PC-3 (cell line): ENCODE results near the gene SLITRK6. TPM values are rescaled to one million over a fixed set of nuclear protein-coding genes. Genes with fewer than 3 reads are reported as not detected.

Experiments used
- ATAC-seq: fragments of 200-7000 bp; cut with Tn5 transposase; 2 replicates; pipeline ENCODE4 v1.9.1; 2020; ENCODE audit warnings: mild to moderate bottlenecking, moderate library complexity
- BruUV-seq: library from RNA; stranded (reverse); fragments of 400-500 nt; replicated peaks from 2 replicates; lab custom pipeline; 2021; lab: Mats Ljungman, UMichigan
- CTCF ChIA-PET: fragments of 300-600 bp; sonication (Branson Sonifier 250); formaldehyde crosslinking; loops from one replicate; lab custom pipeline; 2022; ENCODE audit warnings: antibody characterized with exemption; lab: Charles Lee
- POLR2A ChIA-PET: fragments of 300-600 bp; sonication (Branson Sonifier 250); formaldehyde crosslinking; loops from one replicate; lab custom pipeline; 2022; ENCODE audit warnings: antibody characterized with exemption; ENCODE audit not compliant: unreplicated experiment; lab: Charles Lee
- DNase-seq: peaks from one replicate; pipeline ENCODE4 v3.0.0-alpha.2; 2015
- H2AFZ ChIP-seq: fragments of 300-600 bp; sonication (generic); 2 replicates; pipeline ENCODE4 v1.6.0; 2016; ENCODE audit warnings: antibody characterized with exemption, low read length
- H3F3A ChIP-seq: fragments of 300-600 bp; sonication (generic); one replicate; pipeline ENCODE4 v1.6.0; 2017; ENCODE audit warnings: antibody characterized with exemption, low read length, control low read depth, mild to moderate bottlenecking; ENCODE audit not compliant: unreplicated experiment
- H3K27ac ChIP-seq: fragments of 300-600 bp; sonication (generic); 2 replicates; pipeline ENCODE4 v1.5.1; 2016; ENCODE audit warnings: mild to moderate bottlenecking, low read length
- H3K27me3 ChIP-seq: fragments of 300-600 bp; sonication (generic); 2 replicates; pipeline ENCODE4 v1.6.1; 2016; ENCODE audit warnings: low read length, mixed read lengths
- H3K36me3 ChIP-seq: fragments of 300-600 bp; sonication (generic); 2 replicates; pipeline ENCODE4 v1.6.1; 2016; ENCODE audit warnings: low read depth, mixed run types, low read length, mixed read lengths
- H3K4me1 ChIP-seq: fragments of 300-600 bp; sonication (generic); 2 replicates; pipeline ENCODE4 v1.5.1; 2016; ENCODE audit warnings: low read length; ENCODE audit not compliant: insufficient read depth
- H3K4me2 ChIP-seq: fragments of 300-600 bp; sonication (generic); 2 replicates; pipeline ENCODE4 v1.6.0; 2016; ENCODE audit warnings: low read length
- H3K4me3 ChIP-seq: fragments of 300-600 bp; sonication (generic); 2 replicates; pipeline ENCODE4 v1.5.1; 2016; ENCODE audit warnings: mild to moderate bottlenecking, low read length, mixed read lengths
- H3K79me2 ChIP-seq: fragments of 300-600 bp; sonication (generic); 2 replicates; pipeline ENCODE4 v1.6.1; 2017; ENCODE audit warnings: low read length, mixed read lengths
- H3K9ac ChIP-seq: fragments of 300-600 bp; sonication (generic); 2 replicates; pipeline ENCODE4 v1.6.0; 2016; ENCODE audit warnings: mild to moderate bottlenecking, low read length
- H3K9me2 ChIP-seq: fragments of 300-600 bp; sonication (generic); replicated peaks from 2 replicates; pipeline ENCODE4 v1.6.1; 2016; ENCODE audit warnings: mixed run types, low read length, mixed read lengths
- H3K9me3 ChIP-seq: fragments of 300-600 bp; sonication (generic); 2 replicates; pipeline ENCODE4 v1.6.1; 2016; ENCODE audit warnings: low read length, mixed read lengths
- H4K20me1 ChIP-seq: fragments of 300-600 bp; sonication (generic); 2 replicates; pipeline ENCODE4 v1.6.1; 2016; ENCODE audit warnings: low read length, mixed read lengths
- EZH2 ChIP-seq: fragments of 300-600 bp; sonication (generic); IDR thresholded peaks from one replicate; pipeline ENCODE4 v1.6.1; 2017; ENCODE audit warnings: antibody characterized with exemption, mild to moderate bottlenecking, low read length; ENCODE audit not compliant: unreplicated experiment
- EZH2phosphoT487 ChIP-seq: fragments of 300-600 bp; sonication (generic); IDR thresholded peaks from 2 replicates; pipeline ENCODE4 v1.6.1; 2018; ENCODE audit warnings: mild to moderate bottlenecking, antibody characterized with exemption, low read length, borderline replicate concordance
- intact Hi-C: fragments of 100-400 bp; cut with micrococcal nuclease; formaldehyde crosslinking; loops from 2 replicates; pipeline ENCODE4 v1.9.0; 2023
- total RNA-seq: library from RNA; depleted of rRNA; stranded (reverse); fragments of >200 nt; gene quantifications from 2 replicates; pipeline ENCODE4 v1.2.3, GENCODE V29; 2014
- TF ChIP-seq, protein P1 (sequence below): fragments of 300-600 bp; sonication (generic); conservative IDR thresholded peaks from 2 replicates; pipeline ENCODE4 v1.5.1; 2017; ENCODE audit warnings: antibody characterized with exemption, low read depth, mild to moderate bottlenecking, low read length

Gene SLITRK6
- total RNA-seq, 1 experiment from 2014 or later = 4.6 TPM

- DNase-seq (no peak), ATAC-seq (no peak)
- Histone ChIP-seq H3K9me3 (no peaks in the 10 kb centered on the region), H3F3A (no peaks in the 10 kb centered on the region), H4K20me1 (no peaks in the 10 kb centered on the region), H3K4me3 (no peak overlapping the region), H3K79me2 (no peaks in the 10 kb centered on the region), H3K9me2 (no peaks in the 10 kb centered on the region), H3K9ac (no peak overlapping the region), H3K4me1 (no peaks in the 10 kb centered on the region), H3K4me2 (no peak overlapping the region), H3K27me3 (no peaks in the 10 kb centered on the region), H2AFZ (no peak overlapping the region), H3K27ac (no peak overlapping the region), H3K36me3 (no peaks in the 10 kb centered on the region)
- TF ChIP-seq, protein P1, sequence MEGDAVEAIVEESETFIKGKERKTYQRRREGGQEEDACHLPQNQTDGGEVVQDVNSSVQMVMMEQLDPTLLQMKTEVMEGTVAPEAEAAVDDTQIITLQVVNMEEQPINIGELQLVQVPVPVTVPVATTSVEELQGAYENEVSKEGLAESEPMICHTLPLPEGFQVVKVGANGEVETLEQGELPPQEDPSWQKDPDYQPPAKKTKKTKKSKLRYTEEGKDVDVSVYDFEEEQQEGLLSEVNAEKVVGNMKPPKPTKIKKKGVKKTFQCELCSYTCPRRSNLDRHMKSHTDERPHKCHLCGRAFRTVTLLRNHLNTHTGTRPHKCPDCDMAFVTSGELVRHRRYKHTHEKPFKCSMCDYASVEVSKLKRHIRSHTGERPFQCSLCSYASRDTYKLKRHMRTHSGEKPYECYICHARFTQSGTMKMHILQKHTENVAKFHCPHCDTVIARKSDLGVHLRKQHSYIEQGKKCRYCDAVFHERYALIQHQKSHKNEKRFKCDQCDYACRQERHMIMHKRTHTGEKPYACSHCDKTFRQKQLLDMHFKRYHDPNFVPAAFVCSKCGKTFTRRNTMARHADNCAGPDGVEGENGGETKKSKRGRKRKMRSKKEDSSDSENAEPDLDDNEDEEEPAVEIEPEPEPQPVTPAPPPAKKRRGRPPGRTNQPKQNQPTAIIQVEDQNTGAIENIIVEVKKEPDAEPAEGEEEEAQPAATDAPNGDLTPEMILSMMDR = no peak
- TF ChIP-seq EZH2 (no peak), EZH2phosphoT487 (no peak)
- BruUV-seq = no TSS peak
- CTCF ChIA-PET = no interaction called here
- POLR2A ChIA-PET = no interaction called here
- intact Hi-C loops = no loop called here
These were observed 26.2 kb upstream of the SLITRK6 start for GRCh38 chr13:85825454-85825853.

- H4K20me1 ChIP-seq = no peaks in the 10 kb centered on the region
- ATAC-seq (no peak), DNase-seq (no peak)
- no TSS peak for BruUV-seq
- H3K36me3 ChIP-seq = no peaks in the 10 kb centered on the region
- no peak overlapping the region for H3K27ac ChIP-seq
- H3K4me2 ChIP-seq = no peak overlapping the region
- no peaks in the 10 kb centered on the region for H3K4me1 ChIP-seq
- no peak overlapping the region for H3K4me3 ChIP-seq
- CTCF ChIA-PET = no interaction called here
- POLR2A ChIA-PET = no interaction called here
- intact Hi-C loops = no loop called here
- no peak overlapping the region for H2AFZ ChIP-seq
- no peak overlapping the region for H3K9ac ChIP-seq
- TF ChIP-seq EZH2 = no peak
- no peak for TF ChIP-seq EZH2phosphoT487
- TF ChIP-seq, protein P1 = no peak
- H3K27me3 ChIP-seq = no peaks in the 10 kb centered on the region
- no peaks in the 10 kb centered on the region for H3K9me2 ChIP-seq
- H3K79me2 ChIP-seq = no peaks in the 10 kb centered on the region
- H3K9me3 ChIP-seq = no peaks in the 10 kb centered on the region
- no peaks in the 10 kb centered on the region for H3F3A ChIP-seq
These were observed 24.6 kb upstream of the SLITRK6 start for GRCh38 chr13:85823832-85824231.

GRCh38 chr13:85819513-85819912 lies 20.3 kb upstream of the SLITRK6 start:
- Histone ChIP-seq H3K9me2 (no peaks in the 10 kb centered on the region), H3K27me3 (no peaks in the 10 kb centered on the region), H3K4me3 (no peak overlapping the region), H3F3A (no peaks in the 10 kb centered on the region), H3K9ac (no peak overlapping the region), H2AFZ (no peak overlapping the region), H3K27ac (no peak overlapping the region), H4K20me1 (no peaks in the 10 kb centered on the region), H3K36me3 (no peaks in the 10 kb centered on the region), H3K4me2 (no peak overlapping the region), H3K4me1 (no peaks in the 10 kb centered on the region), H3K9me3 (no peaks in the 10 kb centered on the region), H3K79me2 (no peaks in the 10 kb centered on the region)
- TF ChIP-seq EZH2phosphoT487 = no peak
- TF ChIP-seq EZH2 = no peak
- TF ChIP-seq, protein P1 = no peak
- BruUV-seq = no TSS peak
- ChIA-PET POLR2A (no interaction called here), CTCF (no interaction called here)
- ATAC-seq = no peak
- intact Hi-C loops = no loop called here
- DNase-seq = no peak
